ENCODE results near the gene BUD13.

GRCh38 chr11:116788534-116788933 is 15.7 kb upstream of the BUD13 start:
- TF ChIP-seq CTCF (optimal IDR thresholded peaks at IDR 0.05 in 1 of 3, IDR thresholded peaks at IDR 0.05 in 1 of 3, conservative IDR thresholded peaks at IDR 0.05 in 1 of 3; ENCODE audit: extremely low read depth in 1 of 3, insufficient read depth in 2 of 3, low read length in 3 of 3) (no peak), EZH2 (IDR thresholded peaks at IDR 0.05; ENCODE audit: low read length) (no peak)
